DND-41 (cell line): Measurements from ENCODE around the gene PCTP.

Source experiments
- EZH2 ChIP-seq: IDR thresholded peaks from 3 replicates; pipeline ENCODE4 v1.6.1; 2012; ENCODE audit warnings: borderline replicate concordance, low read depth, mild to moderate bottlenecking, moderate library complexity, low read length, inconsistent platforms; ENCODE audit not compliant: severe bottlenecking
- TF ChIP-seq, protein P1 (sequence below): IDR thresholded peaks from 2 replicates; pipeline ENCODE4 v1.5.1; 2012; ENCODE audit warnings: borderline replicate concordance, low read length, moderate library complexity, mild to moderate bottlenecking; ENCODE audit not compliant: poor library complexity, severe bottlenecking; ENCODE audit errors: extremely low read depth

DNA sequence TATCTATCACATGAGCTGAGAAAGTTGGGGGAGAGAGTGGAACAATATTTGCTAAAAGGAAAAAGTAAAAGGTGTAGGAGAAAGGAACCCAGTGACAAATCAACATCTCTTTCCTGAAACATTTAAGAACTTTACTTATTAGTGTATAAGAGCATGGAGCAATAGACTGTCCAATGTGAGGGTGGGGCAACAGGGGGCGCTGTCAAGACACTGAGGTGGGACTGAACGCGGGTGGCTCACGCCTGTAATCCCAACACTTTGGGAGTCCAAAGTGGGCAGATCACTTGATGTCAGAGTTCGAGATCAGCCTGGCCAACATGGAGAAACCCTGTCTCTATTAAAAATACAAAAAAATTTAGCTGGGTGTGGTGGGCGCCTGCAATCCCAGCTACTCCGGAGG lies 21.2 kb downstream of the PCTP start:
- TF ChIP-seq, protein P1, sequence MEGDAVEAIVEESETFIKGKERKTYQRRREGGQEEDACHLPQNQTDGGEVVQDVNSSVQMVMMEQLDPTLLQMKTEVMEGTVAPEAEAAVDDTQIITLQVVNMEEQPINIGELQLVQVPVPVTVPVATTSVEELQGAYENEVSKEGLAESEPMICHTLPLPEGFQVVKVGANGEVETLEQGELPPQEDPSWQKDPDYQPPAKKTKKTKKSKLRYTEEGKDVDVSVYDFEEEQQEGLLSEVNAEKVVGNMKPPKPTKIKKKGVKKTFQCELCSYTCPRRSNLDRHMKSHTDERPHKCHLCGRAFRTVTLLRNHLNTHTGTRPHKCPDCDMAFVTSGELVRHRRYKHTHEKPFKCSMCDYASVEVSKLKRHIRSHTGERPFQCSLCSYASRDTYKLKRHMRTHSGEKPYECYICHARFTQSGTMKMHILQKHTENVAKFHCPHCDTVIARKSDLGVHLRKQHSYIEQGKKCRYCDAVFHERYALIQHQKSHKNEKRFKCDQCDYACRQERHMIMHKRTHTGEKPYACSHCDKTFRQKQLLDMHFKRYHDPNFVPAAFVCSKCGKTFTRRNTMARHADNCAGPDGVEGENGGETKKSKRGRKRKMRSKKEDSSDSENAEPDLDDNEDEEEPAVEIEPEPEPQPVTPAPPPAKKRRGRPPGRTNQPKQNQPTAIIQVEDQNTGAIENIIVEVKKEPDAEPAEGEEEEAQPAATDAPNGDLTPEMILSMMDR: peak; percentile 30
- no peak for TF ChIP-seq EZH2
